Testis (tissue), 5 donors: ENCODE data around the gene SLC38A3. TPM values are rescaled to one million over a fixed set of nuclear protein-coding genes. Genes with fewer than 3 reads are reported as not detected.

ENCODE experiments used
- DNase-seq: peaks from one replicate; pipeline ENCODE4 v3.0.0-alpha.2; 2019
- H3K27ac ChIP-seq, 2 donors: fragments of 200-600 bp; sonication (generic); one replicate each; pipeline ENCODE4 v1.5.1; 2019
- H3K27me3 ChIP-seq: fragments of 200-600 bp; sonication (generic); one replicate; pipeline ENCODE4 v1.5.1; 2019
- H3K36me3 ChIP-seq: fragments of 200-600 bp; sonication (generic); one replicate; pipeline ENCODE4 v1.5.1; 2017; ENCODE audit warnings: low read depth; ENCODE audit errors: missing control alignments
- H3K4me1 ChIP-seq: fragments of 200-600 bp; sonication (generic); one replicate; pipeline ENCODE4 v1.5.1; 2019
- H3K4me3 ChIP-seq, 2 donors: fragments of 200-600 bp; sonication (generic); one replicate each; pipeline ENCODE4 v1.5.1; 2017 to 2019
- H3K9me3 ChIP-seq: fragments of 200-600 bp; sonication (generic); one replicate; pipeline ENCODE4 v1.5.1; 2017
- POLR2A ChIP-seq: fragments of 450-650 bp; IDR thresholded peaks from one replicate; pipeline ENCODE4 v1.6.1; 2017; ENCODE audit warnings: antibody characterized with exemption, mild to moderate bottlenecking, moderate library complexity
- WGBS, 2 donors: methylation state at CpG; one replicate each; pipeline ENCODE4 v1.1.5; 2018; 5-methylcytosine and 5-hydroxymethylcytosine counted together
- intact Hi-C: fragments of 100-400 bp; cut with DNase I; formaldehyde crosslinking; loops from one replicate; pipeline ENCODE4 v1.15.1; 2023; ENCODE audit warnings: low total_unique reads
- long read RNA-seq, 2 donors: transcript quantifications; one replicate each; lab custom pipeline, GENCODE V29; 2026
- polyA plus RNA-seq: library from polyadenylated mRNA; stranded (reverse); fragments of 350-450 nt; fragmentation: Illumina TruSeq; extraction: RNeasy Lipid Tissue Mini Kit (QIAGEN cat#74804); gene quantifications from one replicate; pipeline ENCODE4 v1.2.3, GENCODE V29; 2014; ENCODE audit warnings: low read depth, low replicate concordance; ENCODE audit not compliant: insufficient read depth
- total RNA-seq, 2 donors: library from RNA; depleted of rRNA; stranded (reverse); fragments of >200 nt; gene quantifications; one replicate each; pipeline ENCODE4 v1.2.3, GENCODE V29; 2016
- TF ChIP-seq, protein P1 (sequence below), 3 experiments: fragments of 450-650 bp in 2 of 3; fragments of 200-600 bp in 1 of 3; sonication (generic) in 1 of 3; IDR thresholded peaks; one replicate each; pipeline ENCODE4 v1.5.1; 2016 to 2019; ENCODE audit warnings: antibody characterized with exemption in 3 of 3, mild to moderate bottlenecking in 2 of 3, moderate library complexity in 1 of 3

Gene SLC38A3
- total RNA-seq (1 to 10 TPM; 4.3 to 5.4 TPM), polyA plus RNA-seq (3.4 TPM)
- long read RNA-seq, donor 1 = 0 reads
- long read RNA-seq, donor 2 = 0 reads

DNA sequence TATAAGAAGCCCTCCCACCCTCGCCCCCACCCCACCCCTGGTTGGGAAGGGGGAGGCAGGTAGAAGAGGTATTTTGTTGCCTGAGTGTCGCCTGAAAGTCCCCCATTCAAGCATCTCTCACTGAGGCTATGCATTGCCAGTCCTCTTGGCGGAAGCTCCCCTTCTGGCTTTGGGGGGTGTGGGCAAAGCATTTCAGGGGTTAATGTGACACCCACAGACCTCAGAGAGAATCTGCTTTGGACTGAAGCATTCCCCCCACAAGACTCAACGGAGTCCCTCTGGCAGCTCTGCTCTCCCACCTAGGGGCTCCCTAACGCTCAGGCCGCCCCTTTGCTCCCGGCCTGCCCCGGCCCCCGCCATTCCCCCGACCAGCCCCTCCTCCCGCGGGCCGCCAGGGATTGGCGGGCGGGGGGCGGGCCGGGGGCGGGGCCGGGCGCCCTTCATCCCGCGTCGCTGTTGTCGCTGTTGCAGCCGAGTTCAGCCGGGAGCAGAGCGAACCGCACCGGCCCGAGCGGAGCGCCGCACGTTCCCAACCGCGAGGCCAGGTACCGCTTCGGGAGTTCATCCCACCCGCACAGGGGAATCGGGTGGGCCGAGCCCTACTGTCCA is at the start of gene SLC38A3:
Gene SLC38A3, plus strand, starts transcription at position 468 of the 609 bp plus-strand sequence. CDS start 8,929 bp downstream, outside the sequence.
- intact Hi-C loops = no loop called here
- DNase-seq = peak; percentile 43
- no peaks in the 10 kb centered on the region for H3K4me1 ChIP-seq
- H3K27ac ChIP-seq = no peak within 1 kb of the TSS
- no peaks in the 10 kb centered on the region for H3K9me3 ChIP-seq
- H3K36me3 ChIP-seq = no peaks in the 10 kb centered on the region
- 14 to 16% methylated on average over 9 to 11 of the region's 41 CpGs for WGBS, 2 donors
- no peaks in the 10 kb centered on the region for H3K27me3 ChIP-seq
- H3K4me3 ChIP-seq = peak within 1 kb of the TSS; percentile 27 to 58
- no peak for TF ChIP-seq POLR2A
- TF ChIP-seq, protein P1, sequence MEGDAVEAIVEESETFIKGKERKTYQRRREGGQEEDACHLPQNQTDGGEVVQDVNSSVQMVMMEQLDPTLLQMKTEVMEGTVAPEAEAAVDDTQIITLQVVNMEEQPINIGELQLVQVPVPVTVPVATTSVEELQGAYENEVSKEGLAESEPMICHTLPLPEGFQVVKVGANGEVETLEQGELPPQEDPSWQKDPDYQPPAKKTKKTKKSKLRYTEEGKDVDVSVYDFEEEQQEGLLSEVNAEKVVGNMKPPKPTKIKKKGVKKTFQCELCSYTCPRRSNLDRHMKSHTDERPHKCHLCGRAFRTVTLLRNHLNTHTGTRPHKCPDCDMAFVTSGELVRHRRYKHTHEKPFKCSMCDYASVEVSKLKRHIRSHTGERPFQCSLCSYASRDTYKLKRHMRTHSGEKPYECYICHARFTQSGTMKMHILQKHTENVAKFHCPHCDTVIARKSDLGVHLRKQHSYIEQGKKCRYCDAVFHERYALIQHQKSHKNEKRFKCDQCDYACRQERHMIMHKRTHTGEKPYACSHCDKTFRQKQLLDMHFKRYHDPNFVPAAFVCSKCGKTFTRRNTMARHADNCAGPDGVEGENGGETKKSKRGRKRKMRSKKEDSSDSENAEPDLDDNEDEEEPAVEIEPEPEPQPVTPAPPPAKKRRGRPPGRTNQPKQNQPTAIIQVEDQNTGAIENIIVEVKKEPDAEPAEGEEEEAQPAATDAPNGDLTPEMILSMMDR (IDR thresholded peaks at IDR 0.05) = no peak

DNA sequence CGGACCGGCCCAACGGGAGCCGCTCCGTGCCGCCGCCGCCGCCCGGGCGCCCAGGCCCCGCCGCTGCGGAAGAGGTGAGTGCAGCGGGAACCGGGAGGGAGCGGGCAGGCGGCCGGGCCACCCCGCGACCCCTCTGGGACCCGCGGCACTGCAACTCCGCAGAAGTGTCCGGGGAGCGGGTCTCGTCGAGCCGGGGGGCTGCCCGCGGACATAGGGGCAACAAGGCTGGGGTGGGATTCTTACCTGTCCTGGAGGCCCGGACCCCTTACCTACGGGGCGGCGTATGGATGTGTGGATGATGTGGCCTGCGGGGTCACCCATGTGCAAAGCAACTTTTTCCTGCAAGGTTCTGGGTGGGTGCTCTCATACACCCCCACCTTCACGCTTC is 49.6 kb upstream of the SLC38A3 start:
- Histone ChIP-seq H3K4me1 (peaks cover 20% of the 10 kb centered on the region), H3K27ac (no peak overlapping the region), H3K9me3 (no peaks in the 10 kb centered on the region), H3K4me3 (peak overlapping the region; percentile 34 to 50), H3K36me3 (no peaks in the 10 kb centered on the region), H3K27me3 (no peaks in the 10 kb centered on the region)
- no peak for DNase-seq
- TF ChIP-seq, protein P1 (IDR thresholded peaks at IDR 0.05) = no peak
- TF ChIP-seq POLR2A = no peak
- WGBS, 2 donors = 6 to 29% methylated on average over 1 to 37 of the region's 37 CpGs
- intact Hi-C loops = no loop called here

DNA sequence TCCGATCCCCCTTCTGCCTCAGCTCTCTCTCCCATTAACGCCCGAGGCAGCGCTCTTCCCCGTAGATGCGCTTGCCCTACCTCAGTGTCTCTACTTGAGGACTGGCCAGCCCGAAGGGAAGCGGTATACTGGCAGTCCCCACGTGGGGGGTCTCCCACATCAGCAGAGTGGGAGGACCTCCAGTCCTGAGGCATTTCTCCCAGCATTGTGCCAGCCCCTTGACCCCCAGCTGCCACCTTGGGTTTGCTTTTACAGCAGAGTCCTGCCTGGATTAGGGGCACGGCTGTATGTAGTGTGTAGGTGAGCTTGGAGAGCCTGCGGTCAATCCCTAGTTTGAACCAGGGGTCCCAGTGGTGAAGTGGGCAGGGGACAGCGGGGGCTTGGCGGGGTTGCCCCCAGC is 49.2 kb upstream of the SLC38A3 start:
- Histone ChIP-seq H3K4me3 (peak overlapping the region in 1 of 2 donors; percentile 34), H3K27ac (no peak overlapping the region), H3K36me3 (no peaks in the 10 kb centered on the region), H3K4me1 (peaks cover 24% of the 10 kb centered on the region), H3K27me3 (no peaks in the 10 kb centered on the region), H3K9me3 (no peaks in the 10 kb centered on the region)
- no peak for DNase-seq
- intact Hi-C loops = no loop called here
- WGBS, 2 donors = 39 to 44% methylated on average over 13 of the region's 13 CpGs
- TF ChIP-seq, protein P1 (IDR thresholded peaks at IDR 0.05) = no peak
- TF ChIP-seq POLR2A = no peak

DNA sequence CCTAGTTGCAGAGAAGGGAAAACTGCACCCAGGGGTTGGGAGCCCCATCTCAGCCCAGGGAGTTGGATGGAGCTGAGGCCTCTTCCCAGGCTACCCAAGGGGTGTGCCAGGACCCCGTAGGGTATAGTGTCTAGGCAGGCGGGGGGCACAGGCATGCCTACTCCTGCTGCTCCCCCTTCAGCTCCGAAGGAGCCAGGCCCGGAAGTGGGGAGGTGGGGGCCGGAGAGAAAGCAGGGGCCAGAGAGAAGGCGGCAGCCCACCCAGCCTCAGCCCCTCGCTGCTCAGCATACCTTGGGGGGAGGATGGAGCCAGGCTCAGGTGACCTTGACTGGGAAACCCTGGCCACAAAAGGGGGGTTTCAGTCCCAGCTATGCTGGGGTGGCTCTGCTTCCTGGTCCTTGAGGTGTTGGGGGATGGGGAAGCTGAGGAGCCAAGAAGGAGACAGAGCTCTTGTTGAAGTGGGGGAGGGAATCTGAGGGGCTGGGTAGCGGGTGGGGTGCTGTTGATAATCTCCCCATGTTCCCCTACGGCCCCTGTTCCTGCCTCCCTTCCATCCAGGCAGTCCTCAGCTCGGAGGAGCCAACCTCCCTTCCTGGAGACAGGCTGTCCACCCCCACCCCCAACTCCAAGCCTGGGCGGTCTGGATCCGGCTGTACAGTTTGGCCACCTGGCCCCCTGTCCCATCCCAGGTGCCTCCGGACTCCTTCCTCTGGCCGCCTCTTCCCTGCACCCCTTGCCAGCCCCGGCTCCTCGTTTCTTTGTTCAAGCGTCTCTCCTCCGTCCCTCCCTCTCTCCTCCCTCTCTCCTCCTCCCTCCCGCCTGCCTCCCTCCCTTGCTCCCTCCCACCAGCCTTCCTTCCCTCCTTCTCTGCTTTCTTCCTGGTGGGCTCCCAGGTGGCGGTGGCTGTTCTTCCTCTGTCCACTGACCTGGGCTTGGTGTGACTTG is 48.2 kb upstream of the SLC38A3 start:
- intact Hi-C loops = no loop called here
- WGBS, 2 donors = 39 to 45% methylated on average over 15 to 20 of the region's 20 CpGs
- Histone ChIP-seq H3K4me3 (no peak overlapping the region), H3K9me3 (no peaks in the 10 kb centered on the region), H3K27ac (no peak overlapping the region), H3K36me3 (no peaks in the 10 kb centered on the region), H3K27me3 (no peaks in the 10 kb centered on the region), H3K4me1 (peaks cover 30% of the 10 kb centered on the region)
- DNase-seq = no peak
- TF ChIP-seq POLR2A = no peak
- TF ChIP-seq, protein P1 (IDR thresholded peaks at IDR 0.05) = no peak
